ENCODE measurements around the gene HS2ST1.

DNA sequence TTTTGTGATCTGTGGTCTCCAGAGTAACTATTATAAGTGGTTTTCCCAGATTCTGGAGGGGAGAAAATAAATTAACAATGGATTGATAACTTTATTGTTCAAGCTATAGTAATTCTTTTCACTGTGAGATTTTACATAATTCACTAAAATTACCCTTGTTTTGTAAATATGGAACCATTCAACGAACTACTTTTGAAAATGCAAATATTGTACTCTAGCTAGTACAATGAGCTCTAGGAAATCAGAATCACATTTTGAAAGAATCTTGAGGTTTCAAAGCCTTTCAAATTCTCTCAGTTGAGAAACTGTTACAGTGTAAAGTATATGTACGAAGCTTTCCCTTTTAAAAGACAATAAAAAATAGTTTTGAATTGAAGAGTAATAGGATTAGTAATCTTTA is 119.9 kb downstream of the HS2ST1 start:
- TF ChIP-seq, protein P1, sequence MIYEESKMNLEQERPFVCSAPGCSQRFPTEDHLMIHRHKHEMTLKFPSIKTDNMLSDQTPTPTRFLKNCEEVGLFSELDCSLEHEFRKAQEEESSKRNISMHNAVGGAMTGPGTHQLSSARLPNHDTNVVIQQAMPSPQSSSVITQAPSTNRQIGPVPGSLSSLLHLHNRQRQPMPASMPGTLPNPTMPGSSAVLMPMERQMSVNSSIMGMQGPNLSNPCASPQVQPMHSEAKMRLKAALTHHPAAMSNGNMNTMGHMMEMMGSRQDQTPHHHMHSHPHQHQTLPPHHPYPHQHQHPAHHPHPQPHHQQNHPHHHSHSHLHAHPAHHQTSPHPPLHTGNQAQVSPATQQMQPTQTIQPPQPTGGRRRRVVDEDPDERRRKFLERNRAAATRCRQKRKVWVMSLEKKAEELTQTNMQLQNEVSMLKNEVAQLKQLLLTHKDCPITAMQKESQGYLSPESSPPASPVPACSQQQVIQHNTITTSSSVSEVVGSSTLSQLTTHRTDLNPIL (CRISPR knock-in tag; IDR thresholded peaks at IDR 0.05; ENCODE audit: low read depth) = no peak
- TF ChIP-seq RARB (CRISPR knock-in tag; IDR thresholded peaks at IDR 0.05) (no peak), SNAI2 (CRISPR knock-in tag; IDR thresholded peaks at IDR 0.05) (no peak)
- TF ChIP-seq, protein P2, sequence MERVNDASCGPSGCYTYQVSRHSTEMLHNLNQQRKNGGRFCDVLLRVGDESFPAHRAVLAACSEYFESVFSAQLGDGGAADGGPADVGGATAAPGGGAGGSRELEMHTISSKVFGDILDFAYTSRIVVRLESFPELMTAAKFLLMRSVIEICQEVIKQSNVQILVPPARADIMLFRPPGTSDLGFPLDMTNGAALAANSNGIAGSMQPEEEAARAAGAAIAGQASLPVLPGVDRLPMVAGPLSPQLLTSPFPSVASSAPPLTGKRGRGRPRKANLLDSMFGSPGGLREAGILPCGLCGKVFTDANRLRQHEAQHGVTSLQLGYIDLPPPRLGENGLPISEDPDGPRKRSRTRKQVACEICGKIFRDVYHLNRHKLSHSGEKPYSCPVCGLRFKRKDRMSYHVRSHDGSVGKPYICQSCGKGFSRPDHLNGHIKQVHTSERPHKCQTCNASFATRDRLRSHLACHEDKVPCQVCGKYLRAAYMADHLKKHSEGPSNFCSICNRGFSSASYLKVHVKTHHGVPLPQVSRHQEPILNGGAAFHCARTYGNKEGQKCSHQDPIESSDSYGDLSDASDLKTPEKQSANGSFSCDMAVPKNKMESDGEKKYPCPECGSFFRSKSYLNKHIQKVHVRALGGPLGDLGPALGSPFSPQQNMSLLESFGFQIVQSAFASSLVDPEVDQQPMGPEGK (CRISPR knock-in tag; IDR thresholded peaks at IDR 0.05; ENCODE audit: borderline replicate concordance) = no peak

All from SK-N-SH treated with all-trans-retinoic acid at 6 μM for 48 hours (cell line).